Cortex of kidney (tissue), 1 donor: Measurements from ENCODE around the gene DGKI.

Source experiments
- DNase-seq: peaks from one replicate; lab custom pipeline; 2025; lab: John Stamatoyannopoulos, UW

Gene DGKI

DNA sequence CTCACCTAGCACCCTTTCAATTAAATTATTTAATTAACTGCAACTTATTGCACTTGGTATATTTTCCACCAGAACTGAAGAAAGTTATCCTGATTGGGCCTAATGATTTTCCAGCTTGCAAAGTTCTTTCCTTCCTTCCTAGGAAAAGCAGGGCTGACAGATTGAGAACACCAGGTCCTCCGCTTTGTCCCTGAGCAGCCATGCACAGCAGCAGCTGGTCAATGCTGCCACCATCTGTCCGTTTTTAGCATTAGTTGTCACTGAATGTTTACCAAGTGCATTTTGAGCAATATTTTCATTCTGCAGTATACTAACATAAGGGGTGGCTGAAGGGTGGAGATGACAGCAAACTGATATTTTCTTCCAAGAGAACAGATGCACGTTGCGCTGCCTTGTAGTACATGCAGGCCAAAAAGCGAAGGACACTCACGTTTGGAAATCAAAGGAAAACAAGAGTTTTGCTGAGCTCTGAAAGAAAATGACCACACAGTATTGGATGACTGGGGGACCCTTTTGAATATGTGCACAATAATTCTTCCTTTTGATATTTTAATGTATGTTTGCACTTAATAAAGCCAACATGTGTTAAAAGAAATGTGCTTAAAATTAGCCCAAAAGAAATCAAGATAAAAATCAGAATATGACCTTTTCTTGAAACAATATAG lies 254.4 kb downstream of the DGKI start:
- DNase-seq, result no peak

DNA sequence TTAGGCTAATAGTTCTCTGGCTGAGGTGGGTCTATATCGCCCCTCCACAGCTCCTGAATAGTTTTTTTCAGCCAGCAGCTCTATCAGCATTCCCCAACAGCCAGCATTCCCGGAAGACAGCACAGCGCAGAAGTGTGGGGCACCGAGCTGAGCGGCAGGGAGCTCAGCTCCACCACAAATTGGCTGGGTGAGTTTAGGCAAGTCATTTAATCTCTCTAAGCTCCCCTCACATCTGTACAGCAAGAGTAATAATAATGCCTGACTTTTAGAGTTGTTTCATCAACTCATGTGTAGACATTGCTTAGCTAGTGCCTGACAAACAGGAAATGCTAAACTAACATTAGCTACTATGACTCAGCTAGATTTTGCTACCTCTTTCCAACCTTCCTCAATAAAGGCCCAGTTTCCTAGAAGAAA lies 255.3 kb downstream of the DGKI start:
- no peak for DNase-seq

DNA sequence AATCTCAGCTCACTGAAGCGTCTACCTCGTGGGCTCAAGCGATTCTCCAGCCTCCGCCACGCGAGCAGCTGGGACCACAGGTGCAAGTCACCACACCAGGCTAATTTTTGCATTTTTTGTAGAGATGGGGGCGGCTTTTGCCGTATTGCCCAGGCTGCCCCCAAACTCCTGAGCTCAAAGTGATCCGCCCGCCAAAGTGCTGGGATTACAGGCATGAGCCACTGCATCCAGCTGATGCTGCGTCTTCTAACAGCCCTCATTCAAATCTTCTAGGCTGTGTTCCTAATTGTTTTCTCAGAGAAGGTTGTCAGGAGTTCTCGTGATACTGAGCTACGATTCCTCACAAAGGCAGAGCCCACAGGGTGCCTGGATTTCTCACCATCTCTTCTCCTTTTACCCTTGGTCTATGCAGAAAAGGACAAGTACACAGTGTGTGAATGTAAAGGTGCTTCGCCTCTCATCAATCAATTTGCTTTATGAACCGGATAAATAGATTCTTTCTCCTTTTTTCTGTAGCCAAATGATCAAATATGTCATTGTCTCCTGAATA lies 255.9 kb downstream of the DGKI start:
- DNase-seq, result no peak

DNA sequence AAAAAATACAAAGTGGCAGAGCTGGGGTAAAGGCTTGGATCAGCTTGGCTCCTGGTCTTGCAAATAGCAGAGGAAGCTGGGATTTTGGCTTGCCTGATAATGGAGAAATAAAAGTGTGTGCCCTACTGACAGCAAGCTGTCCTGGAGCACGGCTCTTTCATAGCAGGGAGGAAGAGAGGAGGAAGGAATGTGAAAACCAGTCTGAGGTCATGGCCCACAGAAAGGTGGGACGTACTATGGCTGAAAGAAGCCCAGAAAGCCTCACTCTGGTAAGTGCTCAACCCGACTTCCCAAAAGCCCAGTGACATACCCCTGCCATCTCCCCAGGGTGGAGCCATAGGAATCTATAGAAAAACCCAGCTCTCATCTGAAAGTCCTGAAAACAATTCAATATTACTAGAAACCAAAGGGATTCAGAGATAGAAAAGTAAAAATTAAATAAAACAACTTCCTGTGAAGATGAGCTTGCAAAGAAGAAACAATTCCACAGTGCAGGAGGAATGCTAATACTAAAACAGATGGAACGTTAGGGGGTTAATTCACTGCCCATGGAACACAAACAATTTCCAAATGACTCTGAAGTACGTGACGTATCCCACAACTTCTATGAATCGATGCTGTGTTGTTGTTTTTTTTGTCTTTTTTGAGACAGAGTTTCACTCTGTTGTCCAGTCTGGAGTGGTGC lies 256.6 kb downstream of the DGKI start:
- DNase-seq, result no peak

DNA sequence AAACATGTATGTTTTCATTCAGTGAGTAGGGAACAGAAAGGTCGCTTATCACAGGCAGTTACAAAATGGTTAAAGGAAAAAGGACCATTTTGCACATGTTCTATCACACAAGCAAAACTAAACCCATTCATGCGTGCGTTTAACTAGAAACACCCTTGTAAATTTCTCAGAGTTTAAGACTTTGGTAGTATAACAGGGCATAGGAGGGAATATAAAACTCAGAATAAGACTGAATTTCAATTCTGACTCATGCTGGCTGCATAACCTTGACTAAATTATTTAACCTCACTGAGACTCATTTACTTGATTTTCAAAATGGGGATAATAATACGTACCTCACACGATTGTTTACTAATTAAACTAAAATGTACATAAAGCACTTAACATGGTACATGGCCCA lies 259.4 kb downstream of the DGKI start:
- DNase-seq, result no peak

DNA sequence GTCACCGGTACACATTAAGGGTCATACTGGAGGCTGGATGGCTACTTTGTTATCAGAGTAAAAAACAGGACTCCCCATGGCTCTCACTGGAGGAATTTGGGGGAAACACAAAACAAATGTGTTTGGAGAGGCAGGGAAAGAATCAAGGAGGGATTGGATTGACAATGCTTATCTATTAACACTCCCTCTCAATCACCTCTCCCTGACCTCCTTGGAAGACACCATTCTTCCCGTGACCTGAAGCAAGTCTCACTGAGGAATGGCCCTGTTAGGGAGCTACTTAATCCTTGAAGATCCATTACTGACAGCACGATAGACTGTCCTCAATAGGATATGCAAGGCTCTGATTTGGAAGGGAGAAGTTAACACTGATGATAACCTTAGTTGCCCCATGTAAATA lies 261.2 kb downstream of the DGKI start:
- no peak for DNase-seq

DNA sequence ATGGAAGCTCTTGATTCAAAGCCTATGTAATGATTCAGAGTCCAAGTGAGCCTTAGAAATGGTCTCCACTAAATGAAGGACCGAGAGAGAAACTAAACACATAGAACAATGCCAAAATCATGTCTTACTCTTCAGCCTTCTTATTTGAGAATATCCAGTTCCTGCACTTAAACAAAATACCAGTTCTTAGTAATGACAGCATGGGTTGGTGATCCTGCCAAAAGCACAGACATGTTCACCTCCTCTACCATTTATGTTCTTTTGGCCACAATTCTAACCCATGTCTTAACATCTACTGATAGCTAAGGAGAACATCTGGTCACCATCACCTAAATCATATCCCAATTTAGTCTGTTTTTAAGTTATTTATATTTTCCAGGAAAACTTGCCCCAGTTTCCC lies 263.6 kb downstream of the DGKI start:
- DNase-seq, result no peak

DNA sequence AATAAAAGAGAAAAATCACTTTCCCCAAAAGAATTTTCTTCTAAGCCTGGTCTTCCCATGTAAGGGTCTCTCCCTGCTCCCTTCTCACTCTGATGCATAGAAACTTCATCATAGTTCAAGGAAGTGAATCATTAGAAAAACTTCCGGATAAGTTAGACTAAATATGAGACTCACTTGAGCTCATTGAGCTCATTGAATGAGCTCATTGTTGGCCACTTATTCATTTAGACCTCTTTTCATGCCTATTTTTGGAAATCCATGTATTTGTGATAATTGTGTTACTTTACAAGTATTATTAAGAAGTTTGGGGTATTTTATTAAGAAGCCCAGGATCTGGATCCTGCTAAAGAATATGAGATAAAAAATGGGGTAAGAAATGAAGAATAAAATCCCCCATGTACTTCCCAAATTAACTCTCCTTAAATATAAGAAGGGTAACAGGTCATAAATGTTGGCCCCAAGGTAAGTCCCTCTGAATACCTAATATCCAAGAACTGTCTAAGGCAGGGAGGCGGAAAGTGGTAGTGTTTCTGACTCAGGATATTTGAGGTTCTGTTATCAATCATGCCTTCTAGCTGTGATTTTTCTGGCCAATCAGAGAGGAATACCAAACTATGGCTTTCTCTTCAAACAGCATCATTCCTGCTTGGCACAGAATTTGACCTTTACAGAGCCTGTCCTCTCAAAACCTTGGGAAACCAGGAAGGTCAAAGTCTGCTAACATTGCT lies 266.7 kb downstream of the DGKI start:
- DNase-seq, result no peak

DNA sequence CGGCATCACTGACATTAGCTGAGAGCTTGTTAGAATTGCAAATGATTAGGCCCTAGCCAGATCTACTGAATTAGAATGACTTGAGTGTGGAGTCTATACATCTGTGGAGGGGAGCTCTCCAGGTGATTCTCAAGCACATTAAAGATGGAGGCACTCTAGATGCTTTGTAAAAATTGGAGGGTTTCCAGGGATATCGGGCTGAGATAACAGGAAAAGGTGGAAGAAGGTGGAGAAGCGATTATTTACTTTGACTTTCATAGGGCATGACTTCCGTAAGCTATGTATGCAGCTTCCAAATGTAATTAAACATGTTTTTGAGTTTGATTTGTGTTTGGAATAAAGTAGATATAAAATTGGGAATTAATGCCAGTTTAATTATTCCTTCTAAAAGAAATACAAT lies 268.2 kb downstream of the DGKI start:
- no peak for DNase-seq

DNA sequence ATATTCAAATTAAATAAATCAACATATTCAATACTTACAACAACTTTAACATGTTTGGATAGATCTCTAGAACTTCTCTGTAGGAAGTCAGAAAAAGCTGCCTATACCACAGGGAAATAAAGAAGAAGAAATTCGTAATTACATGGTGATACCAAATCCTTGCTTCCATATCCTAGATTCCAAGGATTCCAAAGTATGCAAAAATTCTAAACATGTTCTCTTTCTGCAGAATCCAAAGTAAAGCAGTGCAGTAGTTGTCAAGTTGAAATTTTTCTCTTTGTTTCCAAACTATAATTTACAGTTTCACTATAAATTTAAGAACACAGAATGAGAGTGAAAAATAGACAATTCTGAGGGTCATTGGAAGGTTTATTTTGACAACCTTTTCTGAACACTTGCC lies 269.6 kb downstream of the DGKI start:
- no peak for DNase-seq

DNA sequence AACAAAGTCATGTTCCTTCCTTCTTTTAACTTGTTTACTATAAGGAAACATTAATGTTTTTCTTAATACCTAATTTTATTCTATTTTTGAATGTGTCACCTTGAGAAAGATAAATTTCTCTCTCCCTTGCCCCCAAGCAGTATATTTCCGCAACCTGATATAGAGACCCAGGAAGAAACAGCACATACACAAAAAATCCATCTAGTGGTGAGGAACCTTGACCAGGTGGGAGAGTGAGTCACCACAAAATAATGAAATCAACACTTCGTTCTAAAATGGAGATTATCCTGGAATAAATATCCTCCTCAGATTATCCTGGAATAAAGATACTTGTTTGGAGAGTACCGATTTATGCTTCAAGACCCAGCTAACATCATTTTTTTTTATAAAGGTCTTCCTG lies 270.3 kb downstream of the DGKI start:
- DNase-seq, result no peak

DNA sequence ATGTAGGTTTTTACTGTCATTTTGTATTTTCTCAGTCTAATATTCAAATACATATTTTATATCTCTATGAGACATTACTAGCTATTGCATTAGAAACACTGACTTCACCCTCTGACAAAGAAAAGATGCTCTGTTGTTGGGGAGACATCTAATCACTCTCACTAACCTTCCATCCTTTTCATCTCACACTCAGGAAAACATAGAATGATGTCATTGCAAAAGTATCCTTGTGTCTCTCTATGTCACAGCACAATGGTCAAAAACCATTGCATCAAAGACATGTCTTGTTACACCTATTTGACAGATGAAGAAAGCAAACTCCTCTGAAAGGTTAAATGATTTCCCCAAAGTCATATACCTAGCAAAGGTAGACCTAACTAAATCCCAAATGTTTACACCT lies 272.0 kb downstream of the DGKI start:
- no peak for DNase-seq

DNA sequence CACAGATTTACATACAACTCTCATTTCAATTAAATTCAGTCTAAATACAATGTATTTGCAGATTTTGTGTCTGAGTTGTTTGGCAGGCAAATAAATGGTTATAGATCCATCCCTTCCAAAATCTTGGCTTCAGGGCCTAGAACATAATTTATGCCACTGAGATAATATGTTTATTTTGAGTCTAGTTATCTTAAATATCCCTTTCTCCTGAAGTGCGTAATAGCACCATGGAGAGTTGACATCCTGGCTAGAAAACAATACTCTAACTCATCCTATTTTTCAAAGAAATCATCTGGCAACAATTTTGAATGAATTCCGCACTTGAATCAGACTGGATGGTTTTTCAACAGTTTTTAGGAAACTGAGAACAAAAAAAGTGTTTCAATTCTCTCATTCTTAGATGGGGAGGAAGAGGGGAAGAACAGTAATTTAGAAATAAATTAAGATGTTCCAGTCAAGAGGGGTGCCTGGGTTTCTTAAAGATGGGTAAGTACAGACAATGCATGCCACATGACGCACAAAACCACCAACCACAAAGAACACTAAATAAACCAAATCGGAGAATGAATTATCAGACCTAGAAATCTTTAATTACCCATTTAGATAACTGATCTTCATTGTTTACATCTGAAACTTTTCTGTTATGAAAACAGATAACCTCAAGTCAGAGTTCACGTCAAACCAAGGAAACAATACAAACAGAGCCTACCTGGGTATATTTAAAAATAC lies 274.6 kb downstream of the DGKI start:
- DNase-seq, result no peak

DNA sequence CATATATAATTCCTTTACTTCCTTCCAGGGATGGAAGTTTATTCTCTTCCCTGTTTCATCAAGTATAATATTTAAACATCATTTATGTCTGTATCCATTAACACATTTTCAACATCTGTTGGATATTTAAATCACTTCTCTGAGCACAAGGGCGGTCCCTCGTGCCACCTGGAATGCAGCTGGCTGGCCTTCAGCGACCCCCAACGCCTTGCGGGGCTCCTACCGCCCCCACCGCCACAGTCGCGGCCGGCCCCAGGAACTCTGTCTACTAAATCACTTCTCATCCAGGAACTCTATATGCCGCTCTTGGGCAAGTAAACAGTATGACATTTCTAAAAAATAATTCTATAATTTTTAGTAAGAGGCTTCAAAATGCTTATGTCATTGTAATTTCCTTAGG lies 282.1 kb downstream of the DGKI start:
- no peak for DNase-seq

DNA sequence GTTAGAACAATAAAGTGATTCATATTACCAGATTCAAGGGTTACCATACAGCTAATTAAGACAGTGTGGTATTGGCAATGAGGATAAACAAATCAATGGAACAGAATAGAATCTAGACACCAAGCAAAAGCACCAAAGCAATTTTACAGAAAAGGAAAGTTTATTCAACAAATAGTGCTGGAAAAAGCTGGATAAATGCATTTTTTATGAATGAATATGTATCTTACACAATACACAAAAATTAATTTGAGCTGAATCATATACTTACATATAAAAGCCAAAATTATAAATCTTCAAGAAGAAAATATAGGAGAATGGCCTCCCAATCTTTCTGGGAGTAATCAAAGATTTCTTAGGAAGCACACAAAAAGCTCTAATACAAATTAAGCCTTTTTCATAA lies 282.8 kb downstream of the DGKI start:
- DNase-seq, result no peak

DNA sequence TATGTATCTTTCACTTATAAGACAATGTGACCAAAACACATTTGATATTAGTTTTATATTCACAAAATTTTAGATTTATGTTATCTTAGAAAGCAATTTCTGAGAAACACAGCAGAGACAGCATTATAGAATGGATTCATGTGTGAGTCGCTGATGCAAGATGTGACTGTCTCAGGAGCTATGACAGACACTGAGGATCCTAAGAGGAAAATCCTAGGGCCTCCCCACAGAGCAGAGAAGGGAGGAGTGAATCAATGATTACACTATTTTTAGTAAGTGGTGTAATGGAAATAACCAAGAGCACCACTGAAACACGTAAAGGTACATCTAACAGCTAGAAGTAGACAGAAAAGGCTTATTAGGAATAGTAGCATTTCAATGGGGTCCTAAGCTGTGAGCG lies 299.3 kb downstream of the DGKI start:
- no peak for DNase-seq

DNA sequence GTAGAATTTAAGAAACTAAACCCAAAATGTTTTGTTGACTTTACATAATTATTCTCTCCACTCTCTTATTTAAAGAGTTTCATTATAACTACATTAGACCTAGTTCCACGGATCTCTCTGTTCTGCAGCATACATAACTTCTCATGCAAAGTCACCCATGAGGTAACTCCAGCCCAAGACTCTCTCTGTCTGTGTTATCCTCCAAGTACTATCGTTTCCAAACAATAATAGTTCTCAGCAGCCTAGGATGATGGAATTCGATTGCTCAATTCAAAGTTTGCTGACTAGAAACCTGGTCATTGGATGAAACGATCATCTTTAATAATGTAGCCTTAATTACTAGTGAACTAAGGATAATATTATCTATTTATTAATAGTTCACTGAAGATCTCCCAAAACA lies 300.1 kb downstream of the DGKI start:
- DNase-seq, result no peak

DNA sequence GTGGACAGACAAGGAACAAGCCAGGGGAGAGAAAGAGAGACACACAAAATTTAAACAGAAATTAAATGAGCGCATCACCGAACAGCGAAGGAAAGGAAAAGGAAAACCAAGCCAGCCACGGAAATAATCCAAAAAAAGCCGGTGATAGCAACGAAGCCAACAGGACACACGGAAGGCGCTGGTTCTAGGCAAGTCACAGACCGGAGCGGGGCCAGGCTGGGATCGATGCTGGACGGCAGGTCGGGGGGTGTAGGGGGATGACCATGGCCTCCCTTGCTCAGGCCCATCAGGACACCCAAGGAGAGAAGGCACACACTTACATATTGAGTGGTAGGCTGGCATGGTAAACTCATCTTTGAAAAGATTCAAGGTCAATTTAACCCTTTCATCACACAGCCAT lies 300.8 kb downstream of the DGKI start:
- DNase-seq, result no peak

DNA sequence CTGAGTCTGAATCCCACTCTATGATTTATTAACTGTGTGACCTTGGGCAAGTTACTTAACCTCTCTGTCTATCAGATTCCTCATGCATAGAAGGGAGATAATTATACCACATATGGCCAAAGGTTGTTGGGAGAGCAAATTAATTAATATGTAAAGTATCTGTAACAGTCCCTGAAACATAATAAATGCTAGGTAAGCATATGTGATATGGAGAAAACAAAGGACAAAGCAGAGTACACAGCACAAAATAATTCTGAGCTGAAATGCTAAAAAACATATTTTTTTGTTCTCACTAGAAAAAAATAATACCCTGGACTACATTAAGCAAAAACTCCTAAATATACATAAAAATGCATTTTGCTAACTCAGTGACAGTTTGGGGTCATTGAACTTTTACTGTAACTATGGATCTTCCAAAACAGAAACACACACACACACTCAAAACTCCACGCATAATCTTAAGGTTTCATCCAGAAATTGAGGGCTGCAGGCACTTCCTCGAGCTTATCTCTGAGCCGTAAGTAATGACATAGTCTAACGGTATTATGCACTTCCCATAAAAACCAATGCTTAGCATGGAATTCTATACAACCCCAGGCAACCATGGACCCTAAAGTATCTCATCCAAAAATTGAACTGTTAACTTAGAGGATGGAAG lies 301.6 kb downstream of the DGKI start:
- no peak for DNase-seq

DNA sequence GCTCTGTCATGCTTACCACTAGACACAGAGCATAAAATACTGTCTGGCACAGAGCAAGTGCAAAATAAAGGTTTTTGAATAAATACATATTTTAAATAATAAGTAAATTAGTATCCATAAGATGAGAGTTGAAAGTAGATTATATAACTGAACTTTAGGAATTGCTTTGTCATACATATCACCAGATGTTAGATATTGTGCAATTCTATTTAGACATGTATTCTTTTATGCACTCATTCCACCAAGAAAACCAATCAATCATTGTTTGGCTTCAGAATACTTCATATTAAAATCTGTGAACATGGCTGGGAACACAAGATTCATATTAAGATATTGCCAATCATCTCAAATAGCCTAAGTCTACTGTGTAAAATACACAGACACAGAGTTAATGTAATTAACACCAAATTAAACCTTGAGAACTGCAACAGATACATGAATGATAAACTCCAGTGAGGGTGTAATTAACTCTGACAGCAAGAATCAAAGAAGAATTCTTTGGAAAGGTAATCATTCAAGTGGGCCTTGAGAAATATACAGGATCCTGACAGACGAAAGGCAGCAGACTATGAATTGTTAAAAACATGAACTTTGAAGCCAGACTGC lies 302.2 kb downstream of the DGKI start:
- DNase-seq, result no peak

DNA sequence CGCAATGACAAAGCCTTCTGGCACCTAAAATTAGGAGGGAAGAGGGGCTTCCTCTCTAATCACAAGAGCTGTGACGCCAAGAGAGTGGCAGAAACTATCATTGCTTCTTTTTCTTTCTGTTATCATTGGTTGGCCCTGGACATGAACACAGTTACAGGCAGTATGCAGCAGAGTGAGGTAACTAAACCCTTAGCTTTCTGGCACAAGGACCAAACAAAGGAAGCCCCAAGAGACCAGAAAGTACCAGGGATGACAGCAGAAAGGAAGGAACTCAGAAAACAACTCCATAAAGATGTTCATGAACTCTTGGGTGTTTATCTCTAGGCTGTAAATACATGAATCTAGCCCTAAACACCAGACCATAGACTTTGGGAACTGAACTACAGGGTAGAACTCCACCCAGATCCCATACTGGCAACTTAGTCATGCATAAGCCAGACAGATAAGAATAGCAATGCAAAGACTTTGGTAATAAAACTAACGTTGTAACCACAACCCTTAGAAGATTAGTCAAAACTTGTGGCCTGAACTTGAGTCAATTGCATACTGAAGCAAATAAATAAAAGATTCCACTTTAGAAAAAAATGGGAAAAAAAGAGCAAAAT lies 307.6 kb downstream of the DGKI start:
- DNase-seq, result no peak
